Stimulated activated CD8-positive, alpha-beta memory T cell treated with anti-CD3 and anti-CD28 coated beads, Interleukin-15, amount 100 ng/mL, for 24 hours (primary cell): Measurements from ENCODE around the gene NDUFS1.
"Not testable (repeated sequence)": the region's sequence is repeated elsewhere in the genome, so short reads cannot be mapped to it uniquely, and the experiment has no call there.

Experiments
- DNase-seq: peaks from one replicate; pipeline ENCODE4 v3.0.0-alpha.2; 2020; ENCODE audit warnings: low read depth

NDUFS1 gene

GRCh38 chr2:206098471-206098870 is 60.8 kb downstream of the NDUFS1 start:
- no peak for DNase-seq

GRCh38 chr2:206096876-206097275 is 62.4 kb downstream of the NDUFS1 start:
- DNase-seq: no peak

GRCh38 chr2:206095536-206096332 is 63.5 kb downstream of the NDUFS1 start:
- no peak for DNase-seq

GRCh38 chr2:206092297-206092696 is 66.9 kb downstream of the NDUFS1 start:
- DNase-seq: no peak

- no peak for DNase-seq
Observed at GRCh38 chr2:206088248-206088647, 71.0 kb downstream of the NDUFS1 start.

GRCh38 chr2:206086716-206087350 is 72.4 kb downstream of the NDUFS1 start:
- DNase-seq: no peak

- peak; percentile 34 for DNase-seq
Observed at GRCh38 chr2:206085742-206086445, 73.3 kb downstream of the NDUFS1 start, which contains the start of gene INO80D. TSS of gene INO80D (minus strand) at chr2:206086174. CDS start at chr2:206063016, 23,158 bp downstream.

GRCh38 chr2:206084870-206085741 is 74.1 kb downstream of the NDUFS1 start:
- DNase-seq: peak; percentile 22

GRCh38 chr2:206084439-206084869 is 74.8 kb downstream of the NDUFS1 start:
- DNase-seq: no peak

- DNase-seq: no peak
Observed at GRCh38 chr2:206083602-206084438, 75.4 kb downstream of the NDUFS1 start.

GRCh38 chr2:206082298-206082843 is 76.9 kb downstream of the NDUFS1 start:
- DNase-seq: no peak

- DNase-seq: no peak
Observed at GRCh38 chr2:206080927-206081326, 78.3 kb downstream of the NDUFS1 start.

GRCh38 chr2:206079699-206080465 is 79.4 kb downstream of the NDUFS1 start:
- no peak for DNase-seq

- not testable (repeated sequence) for DNase-seq
Observed at GRCh38 chr2:206077879-206078278, 81.4 kb downstream of the NDUFS1 start.

- DNase-seq: no peak
Observed at GRCh38 chr2:206075113-206075512, 84.1 kb downstream of the NDUFS1 start.

GRCh38 chr2:206071807-206072206 is 87.4 kb downstream of the NDUFS1 start:
- DNase-seq: no peak

GRCh38 chr2:206069417-206069816 is 89.8 kb downstream of the NDUFS1 start:
- no peak for DNase-seq

GRCh38 chr2:206068207-206068606 is 91.0 kb downstream of the NDUFS1 start:
- DNase-seq: no peak
